Measurements from ENCODE around the gene EHD3.

Gene EHD3

GRCh38 chr2:31239593-31240177 is 5.7 kb downstream of the EHD3 start:
- TF ChIP-seq ZBTB7A (IDR thresholded peaks at IDR 0.05; ENCODE audit: low read depth) (no peak), TAF1 (IDR thresholded peaks at IDR 0.05; ENCODE audit: low read depth) (no peak), MAX (IDR thresholded peaks at IDR 0.05) (no peak), TEAD4 (IDR thresholded peaks at IDR 0.05) (no peak), CREB1 (IDR thresholded peaks at IDR 0.05; ENCODE audit: low read depth) (no peak), FOXM1 (IDR thresholded peaks at IDR 0.05; ENCODE audit: borderline replicate concordance, low read depth) (no peak)

DNA sequence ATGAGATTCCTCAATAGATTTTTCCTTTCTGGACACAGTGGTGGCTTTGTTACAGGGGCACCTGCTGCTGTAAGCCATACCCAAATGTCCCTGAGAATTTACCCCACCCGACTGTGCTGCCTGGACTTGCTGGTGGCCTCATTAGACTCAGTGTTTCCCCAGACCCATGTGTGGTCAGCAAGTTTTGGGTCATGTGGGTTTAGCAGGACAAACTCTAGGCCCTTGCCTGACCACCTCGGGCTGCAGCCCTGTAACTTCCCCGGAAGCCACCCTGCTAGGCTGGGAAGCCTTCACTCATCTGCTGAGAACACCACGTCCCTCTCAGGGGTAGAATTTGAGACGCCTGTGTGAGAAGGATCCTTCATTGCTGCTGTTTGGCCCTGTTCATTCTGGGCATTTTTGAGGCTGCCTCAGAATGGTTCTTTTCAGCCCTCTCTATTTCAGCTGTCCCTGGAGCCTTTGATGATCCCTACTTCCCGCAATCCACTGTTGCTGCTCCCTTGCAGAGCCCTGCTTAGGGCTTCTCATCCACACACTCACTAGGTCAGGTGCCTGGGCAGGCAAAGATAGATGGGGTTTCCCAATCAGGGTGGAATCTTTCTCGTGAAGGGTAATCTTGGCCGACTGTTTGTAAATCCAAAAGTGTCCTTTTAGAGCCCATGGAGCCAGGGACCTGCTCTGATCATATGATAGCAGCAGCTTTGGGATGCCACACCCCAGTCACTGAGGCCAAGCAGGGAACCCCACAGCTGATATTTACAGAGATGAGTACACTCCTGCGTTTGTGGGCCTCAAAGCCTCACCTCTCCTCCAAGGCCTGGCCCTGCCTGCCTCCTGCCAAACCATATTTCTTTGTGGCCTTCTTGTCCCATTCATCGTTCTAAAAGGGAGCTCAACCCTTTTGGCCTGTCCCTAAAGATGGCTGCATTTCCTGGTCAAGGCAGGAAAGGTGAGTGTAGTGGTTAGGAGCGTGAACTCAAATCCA is 6.7 kb downstream of the EHD3 start:
- TF ChIP-seq YY1 (IDR thresholded peaks at IDR 0.05; ENCODE audit: low read depth) (no peak), USF1 (IDR thresholded peaks at IDR 0.05) (no peak), NFIC (IDR thresholded peaks at IDR 0.05) (no peak), EGR1 (IDR thresholded peaks at IDR 0.05) (no peak), FOXM1 (IDR thresholded peaks at IDR 0.05; ENCODE audit: borderline replicate concordance, low read depth) (no peak), TAF1 (IDR thresholded peaks at IDR 0.05; ENCODE audit: low read depth) (no peak), MAX (IDR thresholded peaks at IDR 0.05) (no peak), CREB1 (IDR thresholded peaks at IDR 0.05; ENCODE audit: low read depth) (no peak), EP300 (IDR thresholded peaks at IDR 0.05; ENCODE audit: borderline replicate concordance) (no peak), TCF12 (IDR thresholded peaks at IDR 0.05; ENCODE audit: low read depth) (no peak), CEBPB (IDR thresholded peaks at IDR 0.05) (no peak)
- TF ChIP-seq, protein P1, sequence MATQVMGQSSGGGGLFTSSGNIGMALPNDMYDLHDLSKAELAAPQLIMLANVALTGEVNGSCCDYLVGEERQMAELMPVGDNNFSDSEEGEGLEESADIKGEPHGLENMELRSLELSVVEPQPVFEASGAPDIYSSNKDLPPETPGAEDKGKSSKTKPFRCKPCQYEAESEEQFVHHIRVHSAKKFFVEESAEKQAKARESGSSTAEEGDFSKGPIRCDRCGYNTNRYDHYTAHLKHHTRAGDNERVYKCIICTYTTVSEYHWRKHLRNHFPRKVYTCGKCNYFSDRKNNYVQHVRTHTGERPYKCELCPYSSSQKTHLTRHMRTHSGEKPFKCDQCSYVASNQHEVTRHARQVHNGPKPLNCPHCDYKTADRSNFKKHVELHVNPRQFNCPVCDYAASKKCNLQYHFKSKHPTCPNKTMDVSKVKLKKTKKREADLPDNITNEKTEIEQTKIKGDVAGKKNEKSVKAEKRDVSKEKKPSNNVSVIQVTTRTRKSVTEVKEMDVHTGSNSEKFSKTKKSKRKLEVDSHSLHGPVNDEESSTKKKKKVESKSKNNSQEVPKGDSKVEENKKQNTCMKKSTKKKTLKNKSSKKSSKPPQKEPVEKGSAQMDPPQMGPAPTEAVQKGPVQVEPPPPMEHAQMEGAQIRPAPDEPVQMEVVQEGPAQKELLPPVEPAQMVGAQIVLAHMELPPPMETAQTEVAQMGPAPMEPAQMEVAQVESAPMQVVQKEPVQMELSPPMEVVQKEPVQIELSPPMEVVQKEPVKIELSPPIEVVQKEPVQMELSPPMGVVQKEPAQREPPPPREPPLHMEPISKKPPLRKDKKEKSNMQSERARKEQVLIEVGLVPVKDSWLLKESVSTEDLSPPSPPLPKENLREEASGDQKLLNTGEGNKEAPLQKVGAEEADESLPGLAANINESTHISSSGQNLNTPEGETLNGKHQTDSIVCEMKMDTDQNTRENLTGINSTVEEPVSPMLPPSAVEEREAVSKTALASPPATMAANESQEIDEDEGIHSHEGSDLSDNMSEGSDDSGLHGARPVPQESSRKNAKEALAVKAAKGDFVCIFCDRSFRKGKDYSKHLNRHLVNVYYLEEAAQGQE (IDR thresholded peaks at IDR 0.05; ENCODE audit: low read depth): no peak

- TF ChIP-seq TAF1 (IDR thresholded peaks at IDR 0.05; ENCODE audit: low read depth) (no peak), RAD21 (IDR thresholded peaks at IDR 0.05; ENCODE audit: low read depth) (no peak), TEAD4 (IDR thresholded peaks at IDR 0.05) (no peak), CEBPB (IDR thresholded peaks at IDR 0.05) (no peak), CREB1 (IDR thresholded peaks at IDR 0.05; ENCODE audit: low read depth) (no peak), USF1 (IDR thresholded peaks at IDR 0.05) (no peak), FOXM1 (IDR thresholded peaks at IDR 0.05; ENCODE audit: borderline replicate concordance, low read depth) (no peak), YY1 (IDR thresholded peaks at IDR 0.05; ENCODE audit: low read depth) (no peak), MAX (IDR thresholded peaks at IDR 0.05) (no peak), EGR1 (IDR thresholded peaks at IDR 0.05) (no peak), ZBTB7A (IDR thresholded peaks at IDR 0.05; ENCODE audit: low read depth) (no peak), EP300 (IDR thresholded peaks at IDR 0.05; ENCODE audit: borderline replicate concordance) (no peak), TCF12 (IDR thresholded peaks at IDR 0.05; ENCODE audit: low read depth) (no peak), NFIC (IDR thresholded peaks at IDR 0.05) (no peak)
- TF ChIP-seq, protein P1 (IDR thresholded peaks at IDR 0.05; ENCODE audit: low read depth): no peak
Observed at GRCh38 chr2:31241625-31242270, 7.8 kb downstream of the EHD3 start.

DNA sequence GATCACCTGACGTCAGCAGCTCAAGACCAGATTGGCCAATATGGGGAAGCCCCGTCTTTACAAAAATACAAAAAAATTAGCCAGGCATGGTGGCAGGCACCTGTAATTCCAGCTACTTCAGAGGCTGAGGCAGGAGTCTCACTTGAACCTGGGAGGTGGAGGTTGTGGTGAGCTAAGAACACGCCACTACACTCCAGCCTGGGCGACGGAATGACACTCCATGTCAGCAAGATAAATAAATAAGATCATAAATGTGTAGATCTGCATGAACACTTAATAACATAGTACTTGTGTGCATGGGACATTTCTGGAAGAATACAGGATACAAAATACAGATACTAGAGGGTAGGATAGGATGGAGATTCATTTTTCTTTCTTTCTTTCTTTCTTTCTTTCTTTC is 9.1 kb downstream of the EHD3 start:
- no peak for TF ChIP-seq FOXM1 (IDR thresholded peaks at IDR 0.05; ENCODE audit: borderline replicate concordance, low read depth)
- TF ChIP-seq USF1 (IDR thresholded peaks at IDR 0.05): no peak
- no peak for TF ChIP-seq CEBPB (IDR thresholded peaks at IDR 0.05)
- no peak for TF ChIP-seq EP300 (IDR thresholded peaks at IDR 0.05; ENCODE audit: borderline replicate concordance)
- no peak for TF ChIP-seq EGR1 (IDR thresholded peaks at IDR 0.05)
- no peak for TF ChIP-seq CREB1 (IDR thresholded peaks at IDR 0.05; ENCODE audit: low read depth)
- no peak for TF ChIP-seq NFIC (IDR thresholded peaks at IDR 0.05)
- TF ChIP-seq TAF1 (IDR thresholded peaks at IDR 0.05; ENCODE audit: low read depth): no peak
- TF ChIP-seq TEAD4 (IDR thresholded peaks at IDR 0.05): no peak
- no peak for TF ChIP-seq RAD21 (IDR thresholded peaks at IDR 0.05; ENCODE audit: low read depth)
- TF ChIP-seq ZBTB7A (IDR thresholded peaks at IDR 0.05; ENCODE audit: low read depth): no peak
- TF ChIP-seq, protein P1 (IDR thresholded peaks at IDR 0.05; ENCODE audit: low read depth): no peak
- TF ChIP-seq MAX (IDR thresholded peaks at IDR 0.05): no peak
- TF ChIP-seq YY1 (IDR thresholded peaks at IDR 0.05; ENCODE audit: low read depth): no peak
- no peak for TF ChIP-seq TCF12 (IDR thresholded peaks at IDR 0.05; ENCODE audit: low read depth)
